ENCODE data around the gene ZNF134.
A peak's percentile ranks its signal among the peaks of the same experiment; 100 is the strongest.

The ZNF134 gene

GRCh38 chr19:57641715-57642234 is 27.7 kb downstream of the ZNF134 start:
- DNase-seq = no peak

DNA sequence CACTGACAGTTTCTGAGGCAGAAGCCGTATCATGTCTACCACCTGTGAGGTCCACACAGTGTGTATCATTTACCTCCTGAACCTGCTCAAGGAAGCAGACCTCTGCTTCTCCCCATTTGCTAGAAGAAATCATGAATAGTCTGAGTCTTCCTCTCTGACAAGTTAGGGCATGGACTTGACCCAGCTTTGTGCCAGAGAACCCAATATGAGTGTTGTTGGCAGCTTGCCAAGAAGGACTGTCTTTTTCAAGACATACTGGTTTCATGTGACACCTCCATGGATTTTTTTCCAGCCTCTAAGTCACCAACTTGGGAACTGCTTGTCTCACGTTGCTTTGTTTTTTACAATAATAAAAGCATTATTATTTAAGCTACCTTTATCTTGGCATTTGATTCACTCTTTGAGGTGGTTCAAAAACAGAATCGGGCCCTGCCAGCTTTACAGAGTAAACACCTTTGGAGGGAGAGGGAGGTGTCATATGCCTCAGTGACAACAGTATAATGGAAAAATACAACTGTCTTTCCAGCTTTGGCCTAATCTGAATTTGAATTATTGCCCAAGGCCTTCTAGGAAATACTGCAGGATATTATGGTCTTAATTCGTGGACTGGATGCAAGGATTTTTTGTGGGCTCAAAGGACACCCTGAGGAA is 28.5 kb downstream of the ZNF134 start:
- no peak for DNase-seq

DNA sequence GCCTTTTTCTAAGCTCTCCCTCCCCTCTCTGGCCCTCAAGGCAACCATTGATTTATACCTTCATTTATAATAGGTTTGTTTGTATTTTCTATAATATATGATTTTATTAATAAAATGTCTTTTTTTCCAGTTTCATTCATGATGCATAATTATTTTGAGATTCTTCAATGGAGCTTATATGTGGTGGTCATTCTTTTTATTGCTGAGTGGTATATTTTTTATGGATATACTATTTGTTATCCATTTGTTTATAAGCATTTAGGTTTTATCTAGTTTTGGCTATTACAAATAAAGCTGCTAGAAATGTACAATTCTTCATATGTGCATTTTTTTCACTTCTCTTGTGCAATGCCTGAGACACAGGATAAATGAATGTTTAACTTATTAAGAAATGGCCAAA is 29.7 kb downstream of the ZNF134 start:
- no peak for DNase-seq

DNA sequence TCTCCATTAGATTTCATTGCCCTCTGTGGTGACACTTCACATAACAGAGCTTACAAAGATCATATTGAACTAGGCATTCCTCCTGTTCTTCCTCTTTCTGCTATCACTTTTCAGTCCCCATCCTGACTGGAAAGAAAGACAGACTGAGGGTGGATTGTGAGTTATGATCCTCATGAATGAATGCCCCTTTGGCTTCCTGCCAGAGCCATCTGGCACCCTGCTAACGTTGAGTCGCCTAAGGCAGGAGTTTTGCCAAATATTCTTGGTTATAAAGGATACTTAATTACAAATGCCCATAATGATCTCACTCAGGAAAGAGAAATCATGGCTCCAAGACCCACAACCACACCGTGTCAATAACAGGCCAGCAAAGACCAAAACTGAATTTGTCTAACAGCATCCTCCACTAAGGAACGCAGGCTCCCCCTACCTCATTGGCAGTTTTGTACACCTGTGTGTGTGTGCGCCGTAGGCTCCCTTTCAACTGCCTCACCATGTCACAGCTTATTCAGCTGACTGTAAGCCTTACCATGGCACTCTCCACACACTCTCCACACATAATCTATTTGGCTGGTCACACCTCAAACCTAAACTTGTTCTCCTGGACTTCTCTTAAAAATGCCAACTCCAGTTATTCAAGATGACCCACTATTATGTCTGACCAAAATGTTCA is 34.4 kb downstream of the ZNF134 start:
- no peak for DNase-seq

- DNase-seq = no peak
Measured at GRCh38 chr19:57651654-57651996, 37.6 kb downstream of the ZNF134 start.

- DNase-seq = no peak
Measured at GRCh38 chr19:57653689-57654088, 39.6 kb downstream of the ZNF134 start.

GRCh38 chr19:57655443-57655842 is 41.4 kb downstream of the ZNF134 start:
- no peak for DNase-seq

- DNase-seq = no peak
Measured at GRCh38 chr19:57656346-57656745, 42.3 kb downstream of the ZNF134 start.

- DNase-seq = peak; percentile 57
Measured at GRCh38 chr19:57664269-57665127, 50.5 kb downstream of the ZNF134 start.

- DNase-seq = no peak
Measured at GRCh38 chr19:57665261-57665806, 51.3 kb downstream of the ZNF134 start.

- no peak for DNase-seq
Measured at GRCh38 chr19:57667228-57667627, 53.2 kb downstream of the ZNF134 start.

DNA sequence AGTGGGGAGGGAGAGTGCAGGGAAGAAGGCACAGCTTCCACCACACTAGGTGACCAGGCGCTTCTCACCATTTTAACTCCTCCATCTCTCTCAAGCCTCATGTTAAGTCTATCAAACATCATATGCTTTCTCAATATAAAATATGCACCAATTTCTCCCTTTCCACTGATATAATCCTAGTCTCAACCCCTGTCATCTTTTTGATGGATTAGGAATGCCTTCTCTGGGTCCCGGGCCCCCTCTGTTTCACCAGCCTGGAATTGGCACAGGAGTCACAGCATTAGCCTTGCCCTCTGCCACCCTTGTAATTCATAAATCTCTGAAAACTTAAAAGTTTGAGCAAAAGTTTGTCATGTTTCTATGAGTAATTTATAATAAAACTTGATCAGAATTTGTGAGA is 54.6 kb downstream of the ZNF134 start, which contains the start of gene ZSCAN4:
Gene ZSCAN4 (plus strand): TSS at position 301 of the 400 bp plus-strand sequence. CDS start 7,211 bp downstream, outside the sequence.
- DNase-seq = no peak

DNA sequence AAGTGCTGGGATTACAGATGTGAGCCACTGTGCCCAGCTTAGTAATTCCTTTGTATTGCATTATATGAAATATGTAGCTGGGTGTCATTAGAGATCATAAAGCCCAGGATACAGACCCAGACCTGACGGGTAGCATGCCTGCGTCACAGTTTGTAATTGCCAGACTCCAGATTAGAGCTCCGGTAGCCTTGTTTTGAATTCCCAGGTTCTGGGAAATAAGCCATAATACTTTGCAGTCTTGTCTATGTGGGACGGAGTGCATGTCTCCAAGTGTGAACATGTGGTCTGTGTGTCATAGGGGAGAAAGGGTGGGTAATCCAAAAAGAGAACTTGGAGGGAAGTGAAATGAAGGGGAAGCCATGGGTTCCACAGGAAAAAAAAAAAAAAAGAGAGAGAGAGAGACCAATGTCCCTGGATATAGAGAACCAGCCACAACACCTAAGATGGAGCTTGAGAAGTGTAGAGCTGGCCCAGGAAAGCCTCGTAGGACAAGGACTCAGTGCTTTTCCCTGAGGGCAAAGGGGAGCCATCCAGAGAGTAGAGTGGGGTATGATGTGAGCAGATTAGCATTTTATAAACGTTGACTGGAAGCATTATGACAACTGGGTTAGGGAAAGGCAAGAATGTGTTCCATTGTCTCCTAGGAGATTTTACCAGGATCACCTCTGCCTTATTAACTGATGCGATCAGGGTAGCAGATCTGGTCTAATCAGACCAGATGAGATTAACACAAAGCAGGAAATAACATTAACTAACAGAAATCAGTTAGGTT is 57.3 kb downstream of the ZNF134 start:
- no peak for DNase-seq

DNA sequence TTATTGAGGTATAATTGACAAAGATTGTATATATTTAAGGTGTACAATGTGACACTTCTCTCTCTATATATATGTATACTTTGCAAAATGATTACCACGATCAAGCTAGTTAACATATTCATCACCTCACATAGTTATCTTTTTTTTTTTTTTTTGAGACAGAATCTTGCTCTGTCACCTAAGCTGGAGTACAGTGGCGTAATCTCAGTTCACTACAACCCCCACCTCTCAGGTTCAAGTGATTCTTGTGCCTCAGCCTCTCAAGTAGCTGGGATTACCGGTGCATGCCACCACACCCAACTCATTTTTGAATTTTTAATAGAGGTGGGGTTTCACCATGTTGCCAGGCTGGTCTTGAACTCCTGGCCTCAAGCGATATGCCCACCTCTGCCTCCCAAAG is 58.4 kb downstream of the ZNF134 start:
- no peak for DNase-seq
